Measurements from ENCODE around the gene ARHGAP15.

Gene ARHGAP15

GRCh38 chr2:143545949-143546255 lies 416.7 kb downstream of the ARHGAP15 start:
- DNase-seq, result no peak

GRCh38 chr2:143548032-143548431 lies 418.8 kb downstream of the ARHGAP15 start:
- no peak for DNase-seq

GRCh38 chr2:143550500-143550899 lies 421.3 kb downstream of the ARHGAP15 start:
- no peak for DNase-seq

GRCh38 chr2:143551971-143552650 lies 422.9 kb downstream of the ARHGAP15 start:
- no peak for DNase-seq

- peak in 1 of 2 experiments; percentile 39 for DNase-seq
Measured at GRCh38 chr2:143553261-143553660, 424.0 kb downstream of the ARHGAP15 start.

- no peak for DNase-seq
Measured at GRCh38 chr2:143558665-143559064, 429.4 kb downstream of the ARHGAP15 start.

GRCh38 chr2:143559147-143559546 lies 429.9 kb downstream of the ARHGAP15 start:
- DNase-seq, result no peak

- no peak for DNase-seq
Measured at GRCh38 chr2:143560724-143561123, 431.5 kb downstream of the ARHGAP15 start.

GRCh38 chr2:143564419-143564818 lies 435.2 kb downstream of the ARHGAP15 start:
- DNase-seq, result no peak

GRCh38 chr2:143571747-143572146 lies 442.5 kb downstream of the ARHGAP15 start:
- no peak for DNase-seq

- no peak for DNase-seq
Measured at GRCh38 chr2:143572421-143572820, 443.2 kb downstream of the ARHGAP15 start.

- no peak for DNase-seq
Measured at GRCh38 chr2:143574069-143574468, 444.9 kb downstream of the ARHGAP15 start.

GRCh38 chr2:143575340-143575739 lies 446.1 kb downstream of the ARHGAP15 start:
- no peak for DNase-seq

GRCh38 chr2:143577489-143577888 lies 448.3 kb downstream of the ARHGAP15 start:
- DNase-seq, result no peak

GRCh38 chr2:143579456-143579855 lies 450.2 kb downstream of the ARHGAP15 start:
- no peak for DNase-seq

- DNase-seq, result peak in 1 of 2 experiments; percentile 21
Measured at GRCh38 chr2:143581134-143581533, 451.9 kb downstream of the ARHGAP15 start.

GRCh38 chr2:143582046-143582747 lies 453.0 kb downstream of the ARHGAP15 start:
- DNase-seq, result no peak

- no peak for DNase-seq
Measured at GRCh38 chr2:143584936-143585335, 455.7 kb downstream of the ARHGAP15 start.

- no peak for DNase-seq
Measured at GRCh38 chr2:143586119-143586518, 456.9 kb downstream of the ARHGAP15 start.

GRCh38 chr2:143588746-143589145 lies 459.5 kb downstream of the ARHGAP15 start:
- no peak for DNase-seq

GRCh38 chr2:143594161-143594560 lies 464.9 kb downstream of the ARHGAP15 start:
- DNase-seq, result no peak

GRCh38 chr2:143594745-143595144 lies 465.5 kb downstream of the ARHGAP15 start:
- DNase-seq, result no peak

- DNase-seq, result no peak
Measured at GRCh38 chr2:143600116-143600515, 470.9 kb downstream of the ARHGAP15 start.

GRCh38 chr2:143601828-143602227 lies 472.6 kb downstream of the ARHGAP15 start:
- no peak for DNase-seq
